ENCODE results near the gene SHC4.
"Not testable (repeated sequence)": the region's sequence is repeated elsewhere in the genome, so short reads cannot be mapped to it uniquely, and the experiment has no call there.

DNA sequence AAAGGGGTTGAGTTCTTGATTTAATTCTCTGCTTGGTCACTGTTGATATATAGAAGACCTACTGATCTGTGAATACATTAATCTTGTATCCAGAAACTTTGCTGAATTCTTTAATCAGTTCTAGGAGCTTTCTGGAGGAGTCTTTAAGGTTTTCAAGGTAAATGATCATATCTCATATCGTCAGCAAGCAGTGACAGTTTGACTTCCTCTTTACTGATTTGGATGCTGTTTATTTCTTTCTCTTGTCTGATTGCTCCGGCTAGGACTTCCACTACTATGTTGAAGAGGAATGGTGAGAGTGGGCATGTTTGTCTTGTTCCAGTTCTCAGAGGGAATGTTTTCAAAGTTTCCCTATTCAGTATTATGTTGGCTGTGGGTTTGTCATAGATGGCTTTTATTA lies 54.4 kb downstream of the SHC4 start:
- TF ChIP-seq, protein P1, sequence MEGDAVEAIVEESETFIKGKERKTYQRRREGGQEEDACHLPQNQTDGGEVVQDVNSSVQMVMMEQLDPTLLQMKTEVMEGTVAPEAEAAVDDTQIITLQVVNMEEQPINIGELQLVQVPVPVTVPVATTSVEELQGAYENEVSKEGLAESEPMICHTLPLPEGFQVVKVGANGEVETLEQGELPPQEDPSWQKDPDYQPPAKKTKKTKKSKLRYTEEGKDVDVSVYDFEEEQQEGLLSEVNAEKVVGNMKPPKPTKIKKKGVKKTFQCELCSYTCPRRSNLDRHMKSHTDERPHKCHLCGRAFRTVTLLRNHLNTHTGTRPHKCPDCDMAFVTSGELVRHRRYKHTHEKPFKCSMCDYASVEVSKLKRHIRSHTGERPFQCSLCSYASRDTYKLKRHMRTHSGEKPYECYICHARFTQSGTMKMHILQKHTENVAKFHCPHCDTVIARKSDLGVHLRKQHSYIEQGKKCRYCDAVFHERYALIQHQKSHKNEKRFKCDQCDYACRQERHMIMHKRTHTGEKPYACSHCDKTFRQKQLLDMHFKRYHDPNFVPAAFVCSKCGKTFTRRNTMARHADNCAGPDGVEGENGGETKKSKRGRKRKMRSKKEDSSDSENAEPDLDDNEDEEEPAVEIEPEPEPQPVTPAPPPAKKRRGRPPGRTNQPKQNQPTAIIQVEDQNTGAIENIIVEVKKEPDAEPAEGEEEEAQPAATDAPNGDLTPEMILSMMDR (conservative IDR thresholded peaks at IDR 0.05 in 1 of 2, IDR thresholded peaks at IDR 0.05 in 1 of 2; ENCODE audit: extremely low read depth in 1 of 2, insufficient read depth in 1 of 2, low read depth in 1 of 2, low read length in 2 of 2): not testable (repeated sequence)
- not testable (repeated sequence) for TF ChIP-seq EZH2 (IDR thresholded peaks at IDR 0.05; ENCODE audit: borderline replicate concordance, low read length)
